GM19372 (cell line): Measurements from ENCODE around the gene SH3BP5.

Experiments used
- ATAC-seq: cut with Tn5 transposase; IDR thresholded peaks from one replicate; pipeline ENCODE4 v1.9.1; 2021; ENCODE audit warnings: mild to moderate bottlenecking, low read depth, moderate library complexity; ENCODE audit not compliant: unreplicated experiment

The SH3BP5 gene

GRCh38 chr3:15300323-15301078, 31.9 kb downstream of the SH3BP5 start:
- no peak for ATAC-seq

DNA sequence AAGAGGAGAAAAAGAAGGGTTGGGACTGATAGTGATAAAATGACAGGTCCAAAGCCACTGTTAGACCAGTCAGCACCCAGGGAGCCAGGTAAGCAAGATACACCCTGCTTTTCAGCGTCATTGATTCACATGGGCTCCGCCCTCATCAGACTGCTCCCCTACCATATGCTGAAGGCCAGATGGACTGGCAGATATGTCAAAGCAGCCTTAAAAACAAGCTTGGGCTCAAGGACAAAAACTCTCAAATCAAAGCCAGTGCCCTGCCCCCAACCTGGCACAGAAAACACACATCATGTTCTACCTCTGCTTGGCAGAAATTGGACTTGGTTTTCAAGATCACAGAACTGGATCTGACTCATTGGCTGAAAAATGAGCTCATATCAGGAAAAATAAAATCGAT, 33.4 kb downstream of the SH3BP5 start:
- no peak for ATAC-seq

- no peak for ATAC-seq
Observed at GRCh38 chr3:15298504-15298903, 33.9 kb downstream of the SH3BP5 start.

GRCh38 chr3:15297608-15298350, 34.6 kb downstream of the SH3BP5 start:
- no peak for ATAC-seq

DNA sequence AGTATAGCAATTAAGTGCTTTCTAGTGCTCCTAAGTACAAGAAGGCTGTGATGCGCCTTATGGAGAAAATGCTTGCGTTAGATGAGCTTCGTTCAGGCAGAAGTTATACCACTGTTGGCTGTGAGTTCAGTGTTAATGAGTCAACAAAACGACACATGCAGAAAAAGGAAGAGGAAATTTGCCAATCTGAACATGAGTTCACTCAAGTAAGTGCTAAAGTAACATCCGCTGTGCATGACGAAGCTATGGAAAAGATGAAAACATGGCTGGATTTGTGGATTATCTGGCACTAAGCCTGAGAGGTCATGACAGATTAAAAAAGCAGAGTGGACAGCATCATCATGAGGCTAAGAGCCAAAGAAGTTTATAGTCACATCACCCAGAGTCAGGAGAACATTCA, 36.9 kb downstream of the SH3BP5 start:
- ATAC-seq: no peak

DNA sequence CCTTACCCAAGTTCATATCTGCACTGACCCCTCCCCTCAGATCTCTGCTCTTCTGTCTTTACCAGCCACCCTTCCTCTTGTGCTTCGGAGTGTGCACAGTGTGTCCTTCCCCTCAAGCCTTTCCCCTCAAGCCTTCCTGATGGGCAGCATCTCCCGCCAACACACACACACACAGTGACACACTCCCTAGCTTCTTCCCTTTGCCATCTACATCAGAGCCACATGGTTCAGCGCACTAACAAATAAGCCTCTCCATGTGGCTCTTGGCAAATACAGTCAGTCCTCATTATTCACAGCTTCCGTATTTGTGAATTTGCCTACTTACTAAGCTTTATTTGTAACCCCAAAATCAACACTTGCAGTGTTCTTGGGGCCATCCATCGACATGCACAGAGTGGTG, 37.5 kb downstream of the SH3BP5 start:
- ATAC-seq: no peak

DNA sequence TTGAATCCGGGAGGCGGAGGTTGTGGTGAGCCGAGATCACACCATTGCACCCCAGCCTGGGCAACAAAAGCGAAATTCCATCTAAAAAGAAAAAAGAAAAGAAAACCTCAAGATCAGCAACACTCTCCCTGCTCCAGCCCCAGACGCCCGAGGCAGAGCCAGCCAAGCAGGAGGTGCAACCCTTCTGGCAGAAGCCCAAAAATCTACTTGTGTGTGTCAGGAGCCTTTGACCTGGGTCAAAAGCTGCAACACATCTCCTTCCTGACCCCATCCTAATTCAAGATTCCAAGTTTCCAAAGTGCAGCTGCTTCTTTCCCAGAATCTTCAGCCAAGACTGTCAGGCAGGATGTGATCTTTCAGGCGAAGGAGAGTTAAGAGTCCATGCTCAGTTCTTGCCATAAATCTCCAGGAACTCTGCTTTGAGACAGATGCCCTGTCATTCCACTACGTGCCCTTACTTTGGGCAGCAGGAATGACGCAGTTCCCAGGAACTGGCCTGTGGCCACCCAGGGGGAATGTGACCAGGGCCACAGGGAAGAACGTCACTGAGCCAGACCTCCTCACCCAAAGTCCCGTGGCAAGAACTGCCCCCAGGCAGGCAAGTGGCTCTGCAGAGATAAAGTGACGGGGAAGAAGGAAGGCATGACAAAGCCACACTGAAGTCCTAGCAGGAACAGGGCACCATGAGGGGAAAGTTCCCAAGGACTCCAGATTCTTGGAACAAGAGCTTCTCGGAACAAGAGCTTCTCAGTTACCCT, 39.4 kb downstream of the SH3BP5 start:
- ATAC-seq: no peak

DNA sequence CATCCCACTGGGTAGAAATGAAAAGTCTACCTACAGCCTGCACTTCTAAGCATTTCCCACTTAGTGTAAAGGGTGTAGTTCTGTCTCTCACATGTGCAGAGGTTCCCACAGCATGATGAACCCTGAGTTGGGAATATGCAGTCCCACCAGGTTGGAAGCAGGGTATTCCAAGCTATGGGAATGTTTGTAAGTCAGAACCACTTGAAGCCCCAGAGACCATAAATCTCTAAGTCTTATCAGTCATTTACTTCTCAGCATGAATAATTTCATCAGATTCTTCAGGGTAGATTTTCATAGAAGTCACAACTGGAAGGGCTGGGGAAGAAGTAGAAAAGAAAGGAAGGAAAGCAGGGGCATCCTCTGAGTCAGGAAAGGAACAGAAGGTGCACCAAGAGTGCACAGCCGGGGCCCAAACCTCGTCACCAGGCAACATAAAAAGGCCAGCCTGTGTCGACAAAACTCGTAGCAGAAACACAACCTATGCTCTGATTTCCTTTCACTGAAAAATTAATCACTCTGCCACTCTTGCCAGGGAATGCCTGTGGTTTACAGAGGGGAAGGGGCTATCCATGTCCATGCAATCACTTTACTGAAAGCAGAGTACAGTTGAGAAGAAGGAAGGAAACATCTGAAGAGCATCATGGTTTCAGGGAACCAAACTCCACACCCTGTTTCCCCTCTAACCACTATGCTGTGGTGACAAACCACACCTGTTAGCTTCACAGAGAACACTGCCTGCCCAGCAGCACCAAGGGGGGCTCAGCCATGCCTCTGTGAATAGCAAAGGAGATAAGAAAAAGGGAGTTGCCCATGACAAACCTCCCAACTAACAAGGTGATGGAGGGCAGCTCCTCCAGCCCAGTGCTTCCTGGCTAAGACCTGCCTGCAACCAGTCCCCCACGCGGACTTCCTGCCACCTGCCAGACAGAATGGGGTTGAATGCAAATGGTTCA, 40.5 kb downstream of the SH3BP5 start:
- peak; percentile 84 for ATAC-seq

DNA sequence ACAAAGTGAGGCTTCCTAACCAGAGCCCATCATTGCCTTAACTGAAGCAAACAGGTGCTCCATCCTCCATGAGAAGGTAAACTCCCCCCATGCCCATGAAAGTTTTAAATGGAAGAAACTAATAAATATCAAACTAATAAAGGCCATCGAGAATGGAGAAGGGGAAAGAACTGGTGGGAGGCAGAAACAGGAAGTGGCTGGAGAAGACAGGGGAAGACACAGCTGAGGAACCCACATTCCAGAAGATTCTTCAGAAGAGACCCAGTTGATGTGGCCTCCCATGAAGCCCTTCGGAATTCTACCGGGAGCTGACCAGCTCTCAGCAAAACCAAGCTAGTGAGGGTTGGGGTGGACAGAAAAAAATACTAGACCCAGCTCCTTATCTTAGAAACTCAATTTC, 41.6 kb downstream of the SH3BP5 start:
- ATAC-seq: no peak

DNA sequence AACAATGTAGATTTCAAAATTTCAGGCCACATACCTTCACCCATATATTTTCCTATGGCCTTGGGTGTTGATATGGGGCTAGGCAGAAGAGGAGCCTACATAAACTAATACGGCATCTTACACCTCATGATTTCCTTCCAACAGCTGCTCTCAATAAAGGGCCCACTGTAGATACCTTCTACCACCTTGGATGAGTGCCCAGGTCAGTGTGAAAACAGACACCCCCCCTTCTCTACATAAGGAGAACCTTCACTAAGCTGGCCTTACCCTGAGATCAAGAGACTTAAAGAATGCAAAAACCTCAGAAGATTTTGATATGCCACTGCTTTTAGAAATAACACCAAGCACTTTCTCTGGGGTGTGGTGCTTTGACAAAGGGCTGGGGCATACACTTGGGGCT, 42.7 kb downstream of the SH3BP5 start:
- ATAC-seq: no peak

- ATAC-seq: no peak
Observed at GRCh38 chr3:15288331-15289035, 43.9 kb downstream of the SH3BP5 start.

- ATAC-seq: no peak
Observed at GRCh38 chr3:15287565-15288330, 44.6 kb downstream of the SH3BP5 start.

DNA sequence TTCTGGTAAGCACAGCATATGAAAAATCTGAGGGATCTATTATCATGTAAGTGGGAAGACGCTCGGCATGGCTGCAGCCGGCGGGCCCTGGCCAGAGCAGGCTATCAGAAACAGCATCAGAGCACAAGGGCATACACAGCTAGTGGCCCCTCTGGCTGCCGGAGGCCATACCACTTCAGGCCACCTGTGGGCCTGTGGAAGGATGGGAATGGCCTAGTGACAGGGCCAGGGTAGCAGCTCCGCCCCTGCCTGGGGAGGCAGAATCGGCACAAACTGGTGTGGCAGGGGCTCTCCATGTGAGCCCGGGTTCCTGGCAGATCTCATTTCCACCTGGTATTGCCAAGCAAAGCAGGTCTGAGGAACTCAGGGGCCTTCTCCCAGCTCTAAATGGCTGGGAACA, 46.4 kb downstream of the SH3BP5 start:
- no peak for ATAC-seq

GRCh38 chr3:15284121-15284889, 48.1 kb downstream of the SH3BP5 start:
- no peak for ATAC-seq

DNA sequence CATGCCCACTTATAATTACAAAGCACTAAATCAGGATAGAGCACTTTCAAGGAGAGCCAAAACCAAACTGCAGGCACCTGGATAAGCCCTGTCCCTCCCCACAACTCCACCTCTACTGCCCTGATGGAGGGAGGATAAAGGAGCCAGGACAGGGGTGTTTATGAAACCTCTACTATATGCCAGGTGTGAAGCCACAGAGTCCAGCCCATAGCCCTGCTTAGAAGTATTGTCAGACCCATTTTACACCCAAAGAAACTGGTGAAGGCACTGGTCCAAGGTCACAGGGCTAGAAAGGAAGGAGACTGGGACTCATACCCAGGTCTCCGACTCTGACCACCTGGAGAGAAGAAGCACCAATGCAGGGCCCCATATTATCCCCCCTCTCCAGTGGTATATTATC, 48.7 kb downstream of the SH3BP5 start:
- no peak for ATAC-seq

- ATAC-seq: no peak
Observed at GRCh38 chr3:15281817-15282216, 50.6 kb downstream of the SH3BP5 start.

DNA sequence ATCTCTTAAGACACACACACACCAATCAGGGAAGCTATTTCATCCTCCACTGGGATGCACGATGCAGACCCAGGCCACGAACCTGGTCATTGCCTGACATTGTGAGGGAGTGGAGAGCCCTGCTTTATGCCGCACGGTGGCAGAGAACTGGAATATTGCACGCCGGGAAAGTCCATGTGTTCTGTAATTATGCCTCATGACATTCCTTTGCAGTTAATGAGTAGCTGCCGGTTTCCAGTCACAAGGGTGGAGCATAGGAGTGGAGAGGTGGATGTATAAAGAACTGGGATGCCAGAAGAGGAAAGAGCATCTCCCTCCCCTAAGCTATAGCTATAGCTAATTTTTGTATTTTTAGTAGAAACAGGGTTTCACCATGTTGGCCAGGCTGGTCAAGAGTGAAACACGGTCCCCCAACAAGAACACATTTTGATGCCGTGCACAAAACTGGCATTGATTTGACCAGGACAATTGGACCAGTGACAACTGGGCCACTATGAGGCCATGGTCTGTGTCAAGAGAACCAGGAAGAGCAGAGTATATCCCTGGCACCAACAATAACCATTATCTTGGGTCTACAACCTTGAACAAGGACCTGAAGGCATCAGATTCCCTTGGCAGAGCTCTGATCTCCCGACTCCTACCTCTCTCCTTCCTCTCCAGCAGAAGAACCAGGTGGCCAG, 51.4 kb downstream of the SH3BP5 start:
- ATAC-seq: no peak
